Measurements from ENCODE around the gene CIAO1.

CIAO1 gene

GRCh38 chr2:96247009-96247408, 19.0 kb upstream of the CIAO1 start:
- Mint-ChIP-seq H3K4me3 (no peak overlapping the region), H3K4me1 (peaks cover 31% of the 10 kb centered on the region), H3K27me3 (ENCODE audit: low read depth) (no peaks in the 10 kb centered on the region), H3K27ac (no peak overlapping the region), H3K9me3 (no peaks in the 10 kb centered on the region), H3K36me3 (ENCODE audit: low read depth) (peaks cover 17% of the 10 kb centered on the region)
- TF ChIP-seq CTCF (IDR thresholded peaks at IDR 0.05; ENCODE audit: unreplicated experiment in 3 of 3): no peak

- H3K4me1 Mint-ChIP-seq: peaks cover 35% of the 10 kb centered on the region
- H3K4me3 Mint-ChIP-seq: no peak overlapping the region
- H3K9me3 Mint-ChIP-seq: no peaks in the 10 kb centered on the region
- H3K27ac Mint-ChIP-seq: no peak overlapping the region
- no peak for TF ChIP-seq CTCF (IDR thresholded peaks at IDR 0.05; ENCODE audit: unreplicated experiment in 3 of 3)
- peaks cover 24% of the 10 kb centered on the region for H3K36me3 Mint-ChIP-seq (ENCODE audit: low read depth)
- H3K27me3 Mint-ChIP-seq (ENCODE audit: low read depth): no peaks in the 10 kb centered on the region
Measured at GRCh38 chr2:96247896-96248295, 18.1 kb upstream of the CIAO1 start.

- no peak for TF ChIP-seq CTCF (IDR thresholded peaks at IDR 0.05; ENCODE audit: unreplicated experiment in 3 of 3)
- Mint-ChIP-seq H3K9me3 (no peaks in the 10 kb centered on the region), H3K36me3 (ENCODE audit: low read depth) (peaks cover 29% of the 10 kb centered on the region), H3K27ac (peak overlapping the region in 1 of 3 experiments; percentile 24), H3K27me3 (ENCODE audit: low read depth) (no peaks in the 10 kb centered on the region), H3K4me3 (no peak overlapping the region), H3K4me1 (peaks cover 35% of the 10 kb centered on the region)
Measured at GRCh38 chr2:96248624-96249023, 17.4 kb upstream of the CIAO1 start.

- Mint-ChIP-seq H3K4me3 (no peak overlapping the region), H3K27ac (peak overlapping the region; percentile 68 to 79 (median 74)), H3K9me3 (no peaks in the 10 kb centered on the region), H3K27me3 (ENCODE audit: low read depth) (no peaks in the 10 kb centered on the region), H3K36me3 (ENCODE audit: low read depth) (peaks cover 36% of the 10 kb centered on the region), H3K4me1 (peaks cover 35% of the 10 kb centered on the region)
- no peak for TF ChIP-seq CTCF (IDR thresholded peaks at IDR 0.05; ENCODE audit: unreplicated experiment in 3 of 3)
Measured at GRCh38 chr2:96249654-96250053, 16.4 kb upstream of the CIAO1 start.

- no peaks in the 10 kb centered on the region for H3K9me3 Mint-ChIP-seq
- peaks cover 37% of the 10 kb centered on the region for H3K36me3 Mint-ChIP-seq (ENCODE audit: low read depth)
- no peak for TF ChIP-seq CTCF (IDR thresholded peaks at IDR 0.05; ENCODE audit: unreplicated experiment in 3 of 3)
- no peak overlapping the region for H3K4me3 Mint-ChIP-seq
- H3K27me3 Mint-ChIP-seq (ENCODE audit: low read depth): no peaks in the 10 kb centered on the region
- H3K27ac Mint-ChIP-seq: peak overlapping the region; percentile 3 to 79 (median 68)
- H3K4me1 Mint-ChIP-seq: peaks cover 35% of the 10 kb centered on the region
Measured at GRCh38 chr2:96250188-96250587, 15.8 kb upstream of the CIAO1 start.

GRCh38 chr2:96251721-96252292, 14.2 kb upstream of the CIAO1 start:
- Mint-ChIP-seq H3K9me3 (no peaks in the 10 kb centered on the region), H3K27ac (peak overlapping the region; percentile 39 to 78 (median 76)), H3K4me3 (no peak overlapping the region), H3K36me3 (ENCODE audit: low read depth) (peaks cover 40% of the 10 kb centered on the region), H3K27me3 (ENCODE audit: low read depth) (no peaks in the 10 kb centered on the region), H3K4me1 (peaks cover 37% of the 10 kb centered on the region)
- TF ChIP-seq CTCF (IDR thresholded peaks at IDR 0.05; ENCODE audit: unreplicated experiment in 3 of 3): no peak

All from nephron (organoid).